ENCODE data around the gene PTEN. TPM values are rescaled to one million over a fixed set of nuclear protein-coding genes. Genes with fewer than 3 reads are reported as not detected.

The PTEN gene
- total and polyA plus RNA-seq, 12 donors, result 35.7 to 179 (median 89.8) TPM

GRCh38 chr10:87920538-87920937 is 57.1 kb downstream of the PTEN start:
- H3K27ac ChIP-seq, result no peak overlapping the region
- no peaks in the 10 kb centered on the region for H3K27me3 ChIP-seq
- 94 to 99% (median 97%) methylated on average over 4 of the region's 4 CpGs for WGBS, 4 donors
- no peaks in the 10 kb centered on the region for H3K9me3 ChIP-seq (replicated peaks in 1 of 3)
- H3K4me3 ChIP-seq, result no peak overlapping the region
- intact Hi-C loops (cut with DNase I), result no loop called here
- peaks cover 7 to 98% of the 10 kb centered on the region in 2 donors for H3K4me1 ChIP-seq (replicated peaks in 1 of 2)
- no peaks in the 10 kb centered on the region for H3K36me3 ChIP-seq (replicated peaks in 1 of 2)
- no peak for DNase-seq
- no peak for TF ChIP-seq CTCF (IDR thresholded peaks at IDR 0.05)
- no peak for TF ChIP-seq POLR2A (IDR thresholded peaks at IDR 0.05)

GRCh38 chr10:87921931-87922688 is 58.7 kb downstream of the PTEN start:
- Histone ChIP-seq H3K27ac (no peak overlapping the region), H3K4me1 (replicated peaks in 1 of 2) (peaks cover 7 to 96% of the 10 kb centered on the region in 2 donors), H3K9me3 (replicated peaks in 1 of 3) (no peaks in the 10 kb centered on the region), H3K4me3 (no peak overlapping the region), H3K36me3 (replicated peaks in 1 of 2) (no peaks in the 10 kb centered on the region), H3K27me3 (no peaks in the 10 kb centered on the region)
- no peak for TF ChIP-seq CTCF (IDR thresholded peaks at IDR 0.05)
- TF ChIP-seq POLR2A (IDR thresholded peaks at IDR 0.05), result no peak
- 65 to 75% (median 70%) methylated on average over 10 of the region's 10 CpGs for WGBS, 4 donors
- DNase-seq, result no peak
- intact Hi-C loops (cut with DNase I), result no loop called here

- no peak for DNase-seq
- Histone ChIP-seq H3K4me1 (replicated peaks in 1 of 2) (peaks cover 0 to 96% of the 10 kb centered on the region in 2 donors), H3K4me3 (no peak overlapping the region), H3K27ac (no peak overlapping the region), H3K9me3 (replicated peaks in 1 of 3) (no peaks in the 10 kb centered on the region), H3K27me3 (no peaks in the 10 kb centered on the region), H3K36me3 (replicated peaks in 1 of 2) (no peaks in the 10 kb centered on the region)
- intact Hi-C loops (cut with DNase I), result no loop called here
- WGBS, 4 donors, result 91 to 99% (median 97%) methylated on average over 4 of the region's 4 CpGs
- TF ChIP-seq POLR2A (IDR thresholded peaks at IDR 0.05), result no peak
- no peak for TF ChIP-seq CTCF (IDR thresholded peaks at IDR 0.05)
Observed at GRCh38 chr10:87923233-87923632, 59.8 kb downstream of the PTEN start.

- no peak overlapping the region for H3K27ac ChIP-seq
- DNase-seq, result no peak
- intact Hi-C loops (cut with DNase I), result no loop called here
Observed at GRCh38 chr10:87925570-87925969, 62.1 kb downstream of the PTEN start.

GRCh38 chr10:87927091-87927490 is 63.7 kb downstream of the PTEN start:
- Histone ChIP-seq H3K4me3 (no peak overlapping the region), H3K9me3 (replicated peaks in 1 of 3) (no peaks in the 10 kb centered on the region), H3K27ac (no peak overlapping the region), H3K4me1 (replicated peaks in 1 of 2) (peaks cover 15 to 94% of the 10 kb centered on the region in 2 donors), H3K27me3 (no peaks in the 10 kb centered on the region), H3K36me3 (replicated peaks in 1 of 2) (no peaks in the 10 kb centered on the region)
- TF ChIP-seq POLR2A (IDR thresholded peaks at IDR 0.05) (no peak), CTCF (IDR thresholded peaks at IDR 0.05) (no peak)
- 41 to 68% (median 54%) methylated on average over 2 of the region's 2 CpGs for WGBS, 4 donors
- intact Hi-C loops (cut with DNase I), result no loop called here
- no peak for DNase-seq

More at GRCh38 chr10:87925570-87925969, 62.1 kb downstream of the PTEN start:
- no peak for TF ChIP-seq POLR2A (IDR thresholded peaks at IDR 0.05)
- 39 to 63% (median 47%) methylated on average over 2 of the region's 2 CpGs for WGBS, 4 donors
- Histone ChIP-seq H3K9me3 (replicated peaks in 1 of 3) (no peaks in the 10 kb centered on the region), H3K27me3 (no peaks in the 10 kb centered on the region), H3K4me3 (no peak overlapping the region), H3K36me3 (replicated peaks in 1 of 2) (no peaks in the 10 kb centered on the region), H3K4me1 (replicated peaks in 1 of 2) (peaks cover 11 to 94% of the 10 kb centered on the region in 2 donors)

All from adrenal gland (tissue), 12 donors.